Measurements from ENCODE around the gene CCDC85C.

GRCh38 chr14:99541211-99541610 lies 62.8 kb downstream of the CCDC85C start:
- no peak for TF ChIP-seq GABPA (IDR thresholded peaks at IDR 0.05 in 1 of 2, conservative IDR thresholded peaks at IDR 0.05 in 1 of 2)
- TF ChIP-seq EGR1 (IDR thresholded peaks at IDR 0.05; ENCODE audit: low read depth in 2 of 2), result no peak
- TF ChIP-seq CTCF (IDR thresholded peaks at IDR 0.05; ENCODE audit: low read depth, low read length, missing input control), result no peak
- no peak for TF ChIP-seq ATF3 (IDR thresholded peaks at IDR 0.05)
- TF ChIP-seq HNF4G (IDR thresholded peaks at IDR 0.05), result no peak
- TF ChIP-seq RAD21 (IDR thresholded peaks at IDR 0.05), result no peak
- no peak for TF ChIP-seq NR2F2 (IDR thresholded peaks at IDR 0.05)
- TF ChIP-seq MAX (IDR thresholded peaks at IDR 0.05), result no peak
- no peak for TF ChIP-seq TAF1 (conservative IDR thresholded peaks at IDR 0.05)
- TF ChIP-seq JUND (IDR thresholded peaks at IDR 0.05), result no peak
- TF ChIP-seq REST (IDR thresholded peaks at IDR 0.05), result no peak
- TF ChIP-seq HNF4A (conservative IDR thresholded peaks at IDR 0.05), result no peak
- TF ChIP-seq YY1 (IDR thresholded peaks at IDR 0.05), result no peak

Data from liver (tissue), 3 donors.